Suprapubic skin (tissue), 4 donors: ENCODE measurements around the gene MT1X.

Experiments
- CTCF ChIP-seq, 2 donors: fragments of 200-600 bp in 1 of 2; fragments of 450-650 bp in 1 of 2; sonication (generic) in 1 of 2; IDR thresholded peaks; one replicate each; pipeline ENCODE4 v1.5.1; 2016 to 2019; ENCODE audit warnings: antibody characterized with exemption in 2 of 2, mild to moderate bottlenecking in 1 of 2, moderate library complexity in 1 of 2
- POLR2A ChIP-seq, 2 donors: fragments of 450-650 bp; IDR thresholded peaks; one replicate each; pipeline ENCODE4 v1.6.1; 2017; ENCODE audit warnings: antibody characterized with exemption in 2 of 2, mild to moderate bottlenecking in 2 of 2, moderate library complexity in 2 of 2
- POLR2AphosphoS5 ChIP-seq, 3 donors: sonication (generic); formaldehyde crosslinking; IDR thresholded peaks; one replicate each; pipeline ENCODE4 v1.6.1; 2017; ENCODE audit warnings: antibody characterized with exemption in 3 of 3

DNA sequence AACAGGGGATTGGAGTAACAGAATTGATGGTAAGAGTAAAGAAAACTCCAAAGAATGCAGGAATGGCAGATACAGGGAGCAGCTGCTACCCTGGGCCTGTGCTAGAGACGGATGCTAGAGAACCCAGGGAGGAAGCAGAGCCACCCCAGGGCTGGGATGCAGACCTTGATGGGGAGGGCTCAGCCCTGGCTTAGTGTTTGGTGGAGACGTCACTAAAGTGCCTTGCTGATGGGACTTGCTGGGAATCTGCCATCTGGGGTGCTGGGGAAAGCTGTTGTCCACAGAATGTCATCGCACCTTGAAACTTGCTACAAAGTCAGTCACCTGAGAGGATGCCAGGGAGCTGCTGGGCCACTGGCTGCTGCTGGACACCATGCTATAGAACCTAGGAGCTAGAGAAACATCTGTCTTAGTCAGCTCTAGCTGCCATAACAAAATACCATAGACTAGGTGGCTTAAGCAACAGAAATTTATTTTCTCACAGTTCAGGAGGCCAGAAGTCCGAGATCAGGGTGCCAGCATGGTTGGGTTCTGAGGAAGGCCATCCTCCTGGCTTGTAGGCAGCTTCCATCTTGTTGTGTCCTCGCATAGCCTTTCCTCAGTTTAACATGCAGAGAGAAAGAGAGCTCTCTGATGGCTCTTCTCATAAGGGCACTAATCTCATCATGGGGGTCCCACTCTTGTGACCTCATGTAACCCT lies 15.3 kb downstream of the MT1X start:
- TF ChIP-seq CTCF (IDR thresholded peaks at IDR 0.05), result no peak
- TF ChIP-seq POLR2A (IDR thresholded peaks at IDR 0.05), result no peak
- TF ChIP-seq POLR2AphosphoS5 (IDR thresholded peaks at IDR 0.05), result no peak
